HepG2 (cell line): ENCODE data around the gene PLCB1.

Source experiments
- CAMTA2 ChIP-seq: sonication (generic); formaldehyde crosslinking; IDR thresholded peaks from 2 replicates; pipeline ENCODE4 v1.4.0; 2020; ENCODE audit warnings: mild to moderate bottlenecking, missing genetic modification reagents, borderline replicate concordance
- CEBPB ChIP-seq: IDR thresholded peaks from 2 replicates; pipeline ENCODE4 v1.6.1; 2011; ENCODE audit warnings: low read depth, low read length, improper control_type of control experiment, borderline replicate concordance
- FOSL1 ChIP-seq: sonication (generic); formaldehyde crosslinking; IDR thresholded peaks from 2 replicates; pipeline ENCODE4 v1.9.0; 2021; ENCODE audit warnings: missing genetic modification reagents, borderline replicate concordance
- JUN ChIP-seq: sonication (generic); formaldehyde crosslinking; IDR thresholded peaks from 2 replicates; pipeline ENCODE4 v1.4.0; 2020; ENCODE audit warnings: mild to moderate bottlenecking, missing genetic modification reagents
- MEIS1 ChIP-seq: sonication (generic); formaldehyde crosslinking; IDR thresholded peaks from 2 replicates; pipeline ENCODE4 v1.9.0; 2021; ENCODE audit warnings: mild to moderate bottlenecking, missing genetic modification reagents, moderate library complexity, borderline replicate concordance
- NR2F6 ChIP-seq, 2 experiments: IDR thresholded peaks; 2 replicates each; pipeline ENCODE4 v1.6.1; 2016; ENCODE audit warnings: antibody characterized with exemption in 1 of 2, mild to moderate bottlenecking in 1 of 2
- POLR2A ChIP-seq, 2 experiments: IDR thresholded peaks; 2 replicates each; pipeline ENCODE4 v1.6.1; 2011; ENCODE audit warnings: low read depth in 2 of 2, low read length in 2 of 2, mild to moderate bottlenecking in 1 of 2, moderate library complexity in 1 of 2; ENCODE audit not compliant: insufficient read depth in 1 of 2
- TBP ChIP-seq: sonication (generic); formaldehyde crosslinking; IDR thresholded peaks from 2 replicates; pipeline ENCODE4 v1.5.0; 2020; ENCODE audit warnings: missing genetic modification reagents
- YY1 ChIP-seq: IDR thresholded peaks from 2 replicates; pipeline ENCODE4 v1.6.1; 2011; ENCODE audit warnings: low read length, low read depth, moderate library complexity, mild to moderate bottlenecking; ENCODE audit not compliant: insufficient read depth, insufficient replicate concordance
- TF ChIP-seq, protein P1 (sequence below): sonication (generic); formaldehyde crosslinking; IDR thresholded peaks from 2 replicates; pipeline ENCODE4 v1.5.0; 2020; ENCODE audit warnings: mild to moderate bottlenecking, missing genetic modification reagents, moderate library complexity
- TF ChIP-seq, protein P2 (sequence below): IDR thresholded peaks from 2 replicates; pipeline ENCODE4 v1.6.1; 2016
- TF ChIP-seq, protein P3 (sequence below): sonication (generic); formaldehyde crosslinking; IDR thresholded peaks from 2 replicates; pipeline ENCODE4 v1.4.0; 2020; ENCODE audit warnings: missing genetic modification reagents, borderline replicate concordance

DNA sequence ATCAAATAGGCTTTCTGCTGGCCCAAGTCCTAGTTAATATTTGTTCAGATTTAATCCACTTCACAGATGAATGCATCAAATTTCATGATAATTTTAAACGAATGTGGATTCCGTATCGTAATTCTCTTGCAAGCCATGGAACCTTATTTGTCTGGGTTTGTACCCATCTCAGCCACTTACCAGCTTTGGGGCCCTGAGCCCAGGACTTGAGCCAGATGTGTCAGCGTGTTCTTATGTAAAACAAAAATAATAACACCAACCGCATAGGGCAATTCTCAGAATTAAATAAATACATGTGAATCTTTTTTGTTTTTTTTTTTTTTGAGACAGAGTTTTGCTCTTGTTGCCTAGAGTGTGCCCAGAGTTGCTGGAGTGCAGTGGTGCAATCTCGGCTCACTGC, 654.3 kb downstream of the PLCB1 start:
- no peak for TF ChIP-seq FOSL1 (CRISPR knock-in tag)
- no peak for TF ChIP-seq YY1
- TF ChIP-seq NR2F6 (IDR thresholded peaks at IDR 0.05), result no peak
- no peak for TF ChIP-seq NR2F6 (CRISPR knock-in tag; IDR thresholded peaks at IDR 0.05)
- TF ChIP-seq, protein P1, sequence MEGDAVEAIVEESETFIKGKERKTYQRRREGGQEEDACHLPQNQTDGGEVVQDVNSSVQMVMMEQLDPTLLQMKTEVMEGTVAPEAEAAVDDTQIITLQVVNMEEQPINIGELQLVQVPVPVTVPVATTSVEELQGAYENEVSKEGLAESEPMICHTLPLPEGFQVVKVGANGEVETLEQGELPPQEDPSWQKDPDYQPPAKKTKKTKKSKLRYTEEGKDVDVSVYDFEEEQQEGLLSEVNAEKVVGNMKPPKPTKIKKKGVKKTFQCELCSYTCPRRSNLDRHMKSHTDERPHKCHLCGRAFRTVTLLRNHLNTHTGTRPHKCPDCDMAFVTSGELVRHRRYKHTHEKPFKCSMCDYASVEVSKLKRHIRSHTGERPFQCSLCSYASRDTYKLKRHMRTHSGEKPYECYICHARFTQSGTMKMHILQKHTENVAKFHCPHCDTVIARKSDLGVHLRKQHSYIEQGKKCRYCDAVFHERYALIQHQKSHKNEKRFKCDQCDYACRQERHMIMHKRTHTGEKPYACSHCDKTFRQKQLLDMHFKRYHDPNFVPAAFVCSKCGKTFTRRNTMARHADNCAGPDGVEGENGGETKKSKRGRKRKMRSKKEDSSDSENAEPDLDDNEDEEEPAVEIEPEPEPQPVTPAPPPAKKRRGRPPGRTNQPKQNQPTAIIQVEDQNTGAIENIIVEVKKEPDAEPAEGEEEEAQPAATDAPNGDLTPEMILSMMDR (CRISPR knock-in tag), result no peak
- TF ChIP-seq, protein P2, sequence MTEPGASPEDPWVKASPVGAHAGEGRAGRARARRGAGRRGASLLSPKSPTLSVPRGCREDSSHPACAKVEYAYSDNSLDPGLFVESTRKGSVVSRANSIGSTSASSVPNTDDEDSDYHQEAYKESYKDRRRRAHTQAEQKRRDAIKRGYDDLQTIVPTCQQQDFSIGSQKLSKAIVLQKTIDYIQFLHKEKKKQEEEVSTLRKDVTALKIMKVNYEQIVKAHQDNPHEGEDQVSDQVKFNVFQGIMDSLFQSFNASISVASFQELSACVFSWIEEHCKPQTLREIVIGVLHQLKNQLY (CRISPR knock-in tag), result no peak
- TF ChIP-seq POLR2A (IDR thresholded peaks at IDR 0.05; ENCODE audit: insufficient read depth in 1 of 2, low read depth in 2 of 2, low read length in 2 of 2), result no peak
- TF ChIP-seq TBP (CRISPR knock-in tag), result no peak
- TF ChIP-seq, protein P3, sequence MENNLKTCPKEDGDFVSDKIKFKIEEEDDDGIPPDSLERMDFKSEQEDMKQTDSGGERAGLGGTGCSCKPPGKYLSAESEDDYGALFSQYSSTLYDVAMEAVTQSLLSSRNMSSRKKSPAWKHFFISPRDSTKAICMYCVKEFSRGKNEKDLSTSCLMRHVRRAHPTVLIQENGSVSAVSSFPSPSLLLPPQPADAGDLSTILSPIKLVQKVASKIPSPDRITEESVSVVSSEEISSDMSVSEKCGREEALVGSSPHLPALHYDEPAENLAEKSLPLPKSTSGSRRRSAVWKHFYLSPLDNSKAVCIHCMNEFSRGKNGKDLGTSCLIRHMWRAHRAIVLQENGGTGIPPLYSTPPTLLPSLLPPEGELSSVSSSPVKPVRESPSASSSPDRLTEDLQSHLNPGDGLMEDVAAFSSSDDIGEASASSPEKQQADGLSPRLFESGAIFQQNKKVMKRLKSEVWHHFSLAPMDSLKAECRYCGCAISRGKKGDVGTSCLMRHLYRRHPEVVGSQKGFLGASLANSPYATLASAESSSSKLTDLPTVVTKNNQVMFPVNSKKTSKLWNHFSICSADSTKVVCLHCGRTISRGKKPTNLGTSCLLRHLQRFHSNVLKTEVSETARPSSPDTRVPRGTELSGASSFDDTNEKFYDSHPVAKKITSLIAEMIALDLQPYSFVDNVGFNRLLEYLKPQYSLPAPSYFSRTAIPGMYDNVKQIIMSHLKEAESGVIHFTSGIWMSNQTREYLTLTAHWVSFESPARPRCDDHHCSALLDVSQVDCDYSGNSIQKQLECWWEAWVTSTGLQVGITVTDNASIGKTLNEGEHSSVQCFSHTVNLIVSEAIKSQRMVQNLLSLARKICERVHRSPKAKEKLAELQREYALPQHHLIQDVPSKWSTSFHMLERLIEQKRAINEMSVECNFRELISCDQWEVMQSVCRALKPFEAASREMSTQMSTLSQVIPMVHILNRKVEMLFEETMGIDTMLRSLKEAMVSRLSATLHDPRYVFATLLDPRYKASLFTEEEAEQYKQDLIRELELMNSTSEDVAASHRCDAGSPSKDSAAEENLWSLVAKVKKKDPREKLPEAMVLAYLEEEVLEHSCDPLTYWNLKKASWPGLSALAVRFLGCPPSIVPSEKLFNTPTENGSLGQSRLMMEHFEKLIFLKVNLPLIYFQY (CRISPR knock-in tag), result no peak
- no peak for TF ChIP-seq MEIS1 (CRISPR knock-in tag)
- no peak for TF ChIP-seq CAMTA2 (CRISPR knock-in tag)
- TF ChIP-seq JUN (CRISPR knock-in tag), result no peak
- no peak for TF ChIP-seq CEBPB
